ENCODE results near the gene ZMIZ1. TPM values are rescaled to one million over a fixed set of nuclear protein-coding genes. Genes with fewer than 3 reads are reported as not detected.

ZMIZ1 gene
- polyA plus RNA-seq, 1 experiment: 7.6 TPM

GRCh38 chr10:79048639-79049550 lies 19.9 kb upstream of the ZMIZ1 start:
- ChIA-PET POLR2A (no interaction called here), CTCF (interaction anchor here (0.6 kb wide), 1 partner anchor 60 kb away, joined by 12 read pairs; no protein-coding TSS in a partner anchor)
- Histone ChIP-seq H3K4me3 (ENCODE audit: low read depth, low read length) (no peak overlapping the region), H3K9me3 (ENCODE audit: control insufficient read depth, insufficient read depth, low read length) (no peaks in the 10 kb centered on the region), H3K27me3 (ENCODE audit: control insufficient read depth, insufficient read depth, low read length) (peaks cover 5% of the 10 kb centered on the region), H3K27ac (ENCODE audit: low read depth, low read length) (no peak overlapping the region)
- no peak for DNase-seq (ENCODE audit: low read depth, low spot score)
- no peak for TF ChIP-seq CTCF (IDR thresholded peaks at IDR 0.05; ENCODE audit: low read depth, low read length)

GRCh38 chr10:79049931-79050895 lies 18.6 kb upstream of the ZMIZ1 start:
- ChIA-PET POLR2A (no interaction called here), CTCF (interaction anchor here (0.6 kb wide), 1 partner anchor 61 kb away, joined by 12 read pairs; no protein-coding TSS in a partner anchor)
- peaks cover 4% of the 10 kb centered on the region for H3K27me3 ChIP-seq (ENCODE audit: control insufficient read depth, insufficient read depth, low read length)
- H3K27ac ChIP-seq (ENCODE audit: low read depth, low read length): no peak overlapping the region
- no peaks in the 10 kb centered on the region for H3K9me3 ChIP-seq (ENCODE audit: control insufficient read depth, insufficient read depth, low read length)
- TF ChIP-seq CTCF (IDR thresholded peaks at IDR 0.05; ENCODE audit: low read depth, low read length): no peak
- DNase-seq (ENCODE audit: low read depth, low spot score): no peak
- H3K4me3 ChIP-seq (ENCODE audit: low read depth, low read length): no peak overlapping the region

GRCh38 chr10:79050896-79051555 lies 17.7 kb upstream of the ZMIZ1 start:
- Histone ChIP-seq H3K9me3 (ENCODE audit: control insufficient read depth, insufficient read depth, low read length) (no peaks in the 10 kb centered on the region), H3K4me3 (ENCODE audit: low read depth, low read length) (no peak overlapping the region), H3K27ac (ENCODE audit: low read depth, low read length) (no peak overlapping the region), H3K27me3 (ENCODE audit: control insufficient read depth, insufficient read depth, low read length) (peaks cover 2% of the 10 kb centered on the region)
- POLR2A ChIA-PET: no interaction called here
- CTCF ChIA-PET: no interaction called here
- no peak for DNase-seq (ENCODE audit: low read depth, low spot score)
- TF ChIP-seq CTCF (IDR thresholded peaks at IDR 0.05; ENCODE audit: low read depth, low read length): no peak

GRCh38 chr10:79051766-79052165 lies 17.0 kb upstream of the ZMIZ1 start:
- no peaks in the 10 kb centered on the region for H3K9me3 ChIP-seq (ENCODE audit: control insufficient read depth, insufficient read depth, low read length)
- no peak for TF ChIP-seq CTCF (IDR thresholded peaks at IDR 0.05; ENCODE audit: low read depth, low read length)
- ChIA-PET CTCF (no interaction called here), POLR2A (no interaction called here)
- H3K27me3 ChIP-seq (ENCODE audit: control insufficient read depth, insufficient read depth, low read length): peaks cover 2% of the 10 kb centered on the region
- DNase-seq (ENCODE audit: low read depth, low spot score): no peak
- H3K27ac ChIP-seq (ENCODE audit: low read depth, low read length): no peak overlapping the region
- no peak overlapping the region for H3K4me3 ChIP-seq (ENCODE audit: low read depth, low read length)
